Osteoblast (primary cell): Measurements from ENCODE around the gene FBXL14. TPM values are rescaled to one million over a fixed set of nuclear protein-coding genes. Genes with fewer than 3 reads are reported as not detected.
A peak's percentile ranks its signal among the peaks of the same experiment; 100 is the strongest.

Experiments
- DNase-seq: peaks from one replicate; pipeline ENCODE4 v3.0.0; 2011; ENCODE audit warnings: low spot score, mixed read lengths; ENCODE audit not compliant: insufficient read length; ENCODE audit errors: missing footprints
- H2AFZ ChIP-seq: 2 replicates; pipeline ENCODE4 v1.6.0; 2011; ENCODE audit warnings: mild to moderate bottlenecking, low read length
- H3K27ac ChIP-seq: 2 replicates; pipeline ENCODE4 v1.5.1; 2011; ENCODE audit warnings: mild to moderate bottlenecking, low read depth, low read length, moderate library complexity
- H3K27me3 ChIP-seq: 2 replicates; pipeline ENCODE4 v1.6.0; 2012; ENCODE audit warnings: mild to moderate bottlenecking, control low read depth, inconsistent platforms, low read length, moderate library complexity; ENCODE audit not compliant: insufficient read depth
- H3K36me3 ChIP-seq: 2 replicates; pipeline ENCODE4 v1.5.1; 2011; ENCODE audit warnings: mild to moderate bottlenecking, low read length, control low read depth, moderate library complexity; ENCODE audit not compliant: insufficient read depth
- H3K4me1 ChIP-seq: 2 replicates; pipeline ENCODE4 v1.5.1; 2011; ENCODE audit warnings: mild to moderate bottlenecking, low read length, control low read depth, moderate library complexity; ENCODE audit not compliant: insufficient read depth
- H3K4me2 ChIP-seq: 2 replicates; pipeline ENCODE4 v1.6.0; 2011; ENCODE audit warnings: mild to moderate bottlenecking, low read length; ENCODE audit not compliant: insufficient read depth
- H3K4me3 ChIP-seq: fragments of 200-600 bp; sonication (generic); 3 replicates; pipeline ENCODE4 v1.5.1; 2012; ENCODE audit warnings: mild to moderate bottlenecking, low read length, inconsistent platforms; ENCODE audit not compliant: insufficient read depth
- H3K79me2 ChIP-seq: 2 replicates; pipeline ENCODE4 v1.6.0; 2012; ENCODE audit warnings: mild to moderate bottlenecking, low read length, control low read depth, inconsistent platforms; ENCODE audit not compliant: insufficient read depth
- H3K9me3 ChIP-seq: 2 replicates; pipeline ENCODE4 v1.5.1; 2011; ENCODE audit warnings: low read depth, low read length, control low read depth
- H4K20me1 ChIP-seq: 2 replicates; pipeline ENCODE4 v1.6.0; 2012; ENCODE audit warnings: mild to moderate bottlenecking, low read length, control low read depth; ENCODE audit not compliant: insufficient read depth
- total RNA-seq: library from RNA; depleted of rRNA; stranded (reverse); fragments of >200 nt; gene quantifications from 2 replicates; pipeline ENCODE4 v1.2.3, GENCODE V29; 2012
- TF ChIP-seq, protein P1 (sequence below): IDR thresholded peaks from 2 replicates; pipeline ENCODE4 v1.5.1; 2011; ENCODE audit warnings: mild to moderate bottlenecking, low read depth, low read length, moderate library complexity; ENCODE audit errors: extremely low read depth

FBXL14 gene
- total RNA-seq, 1 donor: 9.8 TPM

DNA sequence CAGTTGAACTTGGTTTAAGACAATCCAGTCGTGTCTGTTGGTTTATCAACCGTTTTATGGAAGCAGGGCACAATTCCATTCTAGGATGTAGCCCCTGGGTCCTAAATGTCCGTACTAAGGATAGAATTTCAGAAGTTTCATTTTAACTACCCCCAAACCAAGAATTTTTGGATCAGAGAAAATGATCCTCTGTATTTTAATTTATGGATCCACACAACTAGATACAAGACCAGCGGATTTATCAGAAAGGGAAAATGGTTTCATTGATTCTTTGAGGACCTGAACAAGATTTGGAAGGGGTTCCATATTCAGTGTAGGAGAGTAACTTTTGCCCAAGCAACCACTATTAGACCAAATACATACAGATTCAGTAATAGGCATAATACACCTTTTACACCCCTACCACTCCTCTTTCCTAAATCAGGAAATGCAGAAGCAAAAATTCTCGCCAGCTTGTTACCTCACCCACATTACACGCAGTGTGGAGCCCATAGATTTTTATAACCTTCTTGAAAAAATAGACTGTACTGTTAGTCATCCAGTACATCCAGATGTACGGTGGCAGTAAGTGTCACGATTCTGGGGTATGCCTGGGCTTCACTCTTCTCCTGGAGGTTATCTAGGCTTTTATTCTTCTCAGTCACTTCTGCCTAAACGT, 1.4 kb upstream of the FBXL14 start:
- peak overlapping the region; percentile 86 for H3K27ac ChIP-seq
- peak overlapping the region; percentile 33 for H2AFZ ChIP-seq

DNA sequence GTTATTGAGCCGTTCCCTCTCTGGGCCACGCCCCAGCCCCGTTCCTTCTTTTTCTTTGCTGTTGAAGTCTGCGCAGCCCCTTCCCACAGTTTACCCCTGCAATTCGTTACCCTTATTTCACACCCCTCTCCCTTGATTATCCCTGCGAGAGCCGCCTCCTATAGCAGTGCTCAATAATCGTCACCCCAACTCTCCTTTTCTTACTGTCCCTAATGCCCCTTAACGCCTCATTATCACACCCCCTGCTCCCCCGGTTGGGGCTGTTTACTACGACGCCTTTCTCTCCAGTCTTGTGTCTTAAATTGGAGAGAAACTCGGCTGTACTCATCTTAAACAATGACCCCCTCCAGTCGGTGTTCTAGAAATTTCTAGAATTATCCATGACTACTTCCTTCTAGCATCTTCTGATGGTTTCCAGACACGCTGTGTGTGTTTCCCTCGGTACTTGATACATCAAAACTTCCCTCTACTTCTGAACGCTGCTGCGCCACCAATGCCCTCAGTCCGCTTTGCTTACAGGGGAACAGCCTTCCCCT, 713 bp upstream of the FBXL14 start:
- H3K36me3 ChIP-seq: peaks cover 5% of the 10 kb centered on the region

More for the DNA sequence above, 1.4 kb upstream of the FBXL14 start:
- Histone ChIP-seq H3K4me2 (peak overlapping the region; percentile 93), H3K36me3 (peaks cover 5% of the 10 kb centered on the region), H3K4me3 (peak overlapping the region; percentile 75), H3K27me3 (no peaks in the 10 kb centered on the region), H3K4me1 (peaks cover 47% of the 10 kb centered on the region), H3K79me2 (peaks cover 88% of the 10 kb centered on the region), H3K9me3 (no peaks in the 10 kb centered on the region), H4K20me1 (peaks cover 27% of the 10 kb centered on the region)
- TF ChIP-seq, protein P1, sequence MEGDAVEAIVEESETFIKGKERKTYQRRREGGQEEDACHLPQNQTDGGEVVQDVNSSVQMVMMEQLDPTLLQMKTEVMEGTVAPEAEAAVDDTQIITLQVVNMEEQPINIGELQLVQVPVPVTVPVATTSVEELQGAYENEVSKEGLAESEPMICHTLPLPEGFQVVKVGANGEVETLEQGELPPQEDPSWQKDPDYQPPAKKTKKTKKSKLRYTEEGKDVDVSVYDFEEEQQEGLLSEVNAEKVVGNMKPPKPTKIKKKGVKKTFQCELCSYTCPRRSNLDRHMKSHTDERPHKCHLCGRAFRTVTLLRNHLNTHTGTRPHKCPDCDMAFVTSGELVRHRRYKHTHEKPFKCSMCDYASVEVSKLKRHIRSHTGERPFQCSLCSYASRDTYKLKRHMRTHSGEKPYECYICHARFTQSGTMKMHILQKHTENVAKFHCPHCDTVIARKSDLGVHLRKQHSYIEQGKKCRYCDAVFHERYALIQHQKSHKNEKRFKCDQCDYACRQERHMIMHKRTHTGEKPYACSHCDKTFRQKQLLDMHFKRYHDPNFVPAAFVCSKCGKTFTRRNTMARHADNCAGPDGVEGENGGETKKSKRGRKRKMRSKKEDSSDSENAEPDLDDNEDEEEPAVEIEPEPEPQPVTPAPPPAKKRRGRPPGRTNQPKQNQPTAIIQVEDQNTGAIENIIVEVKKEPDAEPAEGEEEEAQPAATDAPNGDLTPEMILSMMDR: no peak
- peak; percentile 83 for DNase-seq

DNA sequence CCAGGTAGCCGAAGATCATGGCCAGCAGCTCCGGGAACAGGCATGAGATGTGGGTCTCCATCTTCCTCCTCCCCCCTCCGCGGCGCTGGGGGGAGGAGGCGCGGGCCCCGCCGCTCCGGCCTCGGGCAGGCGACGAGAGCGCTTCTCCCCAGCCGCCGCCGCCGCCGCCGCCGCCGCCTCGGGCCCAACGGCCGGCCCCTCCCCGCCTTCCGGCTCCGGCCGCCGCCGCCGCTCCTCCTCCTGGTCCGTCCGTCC, 448 bp downstream of the FBXL14 start:
- peak overlapping the region; percentile 75 for H3K4me3 ChIP-seq
- peak overlapping the region; percentile 93 for H3K4me2 ChIP-seq
- DNase-seq: no peak
- no peak overlapping the region for H2AFZ ChIP-seq
- peaks cover 8% of the 10 kb centered on the region for H3K36me3 ChIP-seq
- peaks cover 62% of the 10 kb centered on the region for H3K4me1 ChIP-seq
- H4K20me1 ChIP-seq: peaks cover 39% of the 10 kb centered on the region
- no peaks in the 10 kb centered on the region for H3K9me3 ChIP-seq
- H3K27me3 ChIP-seq: no peaks in the 10 kb centered on the region
- TF ChIP-seq, protein P1: no peak
- H3K79me2 ChIP-seq: peaks cover 87% of the 10 kb centered on the region
- H3K27ac ChIP-seq: peak overlapping the region; percentile 82

More for the DNA sequence above, 713 bp upstream of the FBXL14 start:
- H3K4me1 ChIP-seq: peaks cover 54% of the 10 kb centered on the region
- no peaks in the 10 kb centered on the region for H3K9me3 ChIP-seq
- peaks cover 88% of the 10 kb centered on the region for H3K79me2 ChIP-seq
- TF ChIP-seq, protein P1: no peak
- peak overlapping the region; percentile 86 for H3K27ac ChIP-seq
- no peak for DNase-seq
- peak overlapping the region; percentile 93 for H3K4me2 ChIP-seq
- H4K20me1 ChIP-seq: peaks cover 34% of the 10 kb centered on the region
- peak overlapping the region; percentile 75 for H3K4me3 ChIP-seq
- peak overlapping the region; percentile 33 for H2AFZ ChIP-seq
- no peaks in the 10 kb centered on the region for H3K27me3 ChIP-seq

DNA sequence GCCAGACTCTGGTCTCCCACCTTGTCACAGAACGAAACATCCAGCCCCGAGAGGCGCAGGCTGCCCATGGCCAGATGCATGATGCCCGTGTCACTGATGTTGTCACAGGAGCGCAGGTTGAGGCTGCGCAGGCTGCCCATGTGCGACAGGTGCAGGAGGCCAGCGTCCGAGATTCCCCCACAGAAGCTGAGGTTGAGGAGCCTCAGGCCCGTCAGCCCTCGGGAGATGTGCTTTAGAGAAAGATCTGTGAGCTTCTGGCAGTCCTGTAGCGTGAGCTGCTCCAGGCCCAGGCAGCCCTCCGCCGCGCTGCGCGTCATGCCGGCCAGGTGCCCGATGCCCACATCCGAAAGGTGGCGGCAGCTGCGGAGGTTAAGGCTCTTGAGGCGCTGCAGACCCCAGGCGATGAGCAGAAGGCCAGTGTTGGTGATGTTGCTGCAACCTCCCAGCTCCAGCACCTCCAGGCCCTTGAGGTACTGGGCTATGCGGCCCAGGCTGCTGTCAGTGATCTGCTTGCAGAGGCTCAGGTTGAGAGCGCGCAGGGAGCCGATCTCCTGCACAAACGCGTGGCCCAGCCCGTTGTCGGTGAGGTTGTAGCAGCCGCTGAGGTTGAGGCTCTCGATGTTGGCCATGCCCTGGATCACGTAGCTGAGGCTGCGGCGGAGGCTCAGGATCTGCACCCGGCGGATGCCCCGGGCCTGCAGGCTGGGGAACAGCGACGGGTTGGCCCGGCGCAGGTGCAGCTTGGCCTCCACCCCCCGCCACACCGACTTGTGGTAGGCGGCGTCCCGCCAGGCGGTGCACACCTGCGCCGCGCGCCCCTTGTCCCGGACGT, 991 bp downstream of the FBXL14 start:
- peaks cover 11% of the 10 kb centered on the region for H3K36me3 ChIP-seq
- peaks cover 87% of the 10 kb centered on the region for H3K79me2 ChIP-seq
- H3K27ac ChIP-seq: peak overlapping the region; percentile 82
- H3K9me3 ChIP-seq: no peaks in the 10 kb centered on the region
- TF ChIP-seq, protein P1: no peak
- H4K20me1 ChIP-seq: peaks cover 45% of the 10 kb centered on the region
- H3K4me1 ChIP-seq: peaks cover 66% of the 10 kb centered on the region
- no peak overlapping the region for H2AFZ ChIP-seq
- peak overlapping the region; percentile 75 for H3K4me3 ChIP-seq
- peak overlapping the region; percentile 93 for H3K4me2 ChIP-seq
- DNase-seq: peak; percentile 81
- no peaks in the 10 kb centered on the region for H3K27me3 ChIP-seq
